GM12878 (cell line): ENCODE results near the gene FMNL3. TPM values are rescaled to one million over a fixed set of nuclear protein-coding genes. Genes with fewer than 3 reads are reported as not detected.
A peak's percentile ranks its signal among the peaks of the same experiment; 100 is the strongest.

ENCODE experiments used
- ATAC-seq: fragments of 200-7000 bp; cut with Tn5 transposase; 3 replicates; pipeline ENCODE4 v1.9.1; 2020; ENCODE audit warnings: mild to moderate bottlenecking, moderate library complexity
- BruUV-seq: library from RNA; stranded (reverse); fragments of 400-500 nt; replicated peaks from 2 replicates; lab custom pipeline; 2021; lab: Mats Ljungman, UMichigan
- CTCF ChIA-PET: fragments of 300-600 bp; sonication (Branson Sonifier 250); formaldehyde crosslinking; extraction: SDS; loops from one replicate; lab custom pipeline; 2021; ENCODE audit warnings: inconsistent platforms; lab: Yijun Ruan, JAX
- POLR2A ChIA-PET: fragments of 350-600 bp; formaldehyde crosslinking; extraction: SDS; loops from one replicate; lab custom pipeline; 2021; ENCODE audit warnings: inconsistent platforms; lab: Charles Lee
- RAD21 ChIA-PET: fragments of 300-600 bp; sonication (Branson Sonifier 250); formaldehyde crosslinking; loops from one replicate; lab custom pipeline; 2023; ENCODE audit warnings: antibody characterized with exemption; ENCODE audit not compliant: unreplicated experiment; lab: Charles Lee
- SMC1A ChIA-PET: fragments of 300-600 bp; sonication (Branson Sonifier 250); formaldehyde crosslinking; loops from one replicate; lab custom pipeline; 2023; ENCODE audit not compliant: unreplicated experiment, uncharacterized antibody; lab: Charles Lee
- DNase-seq: peaks from one replicate; pipeline ENCODE4 v3.0.0-alpha.2; 2011; ENCODE audit warnings: low read depth, low spot score
- FAIRE-seq: peaks from 3 replicates; lab custom pipeline; 2011; peaks lifted over from hg19 to GRCh38; lab: Jason Lieb, UNC
- H2AFZ ChIP-seq: 2 replicates; pipeline ENCODE4 v1.6.0; 2011; ENCODE audit warnings: low read depth, low read length, control low read depth; ENCODE audit not compliant: control insufficient read depth
- H3K27ac ChIP-seq: 2 replicates; pipeline ENCODE4 v1.5.1; 2011; ENCODE audit warnings: control low read depth; ENCODE audit not compliant: control insufficient read depth, insufficient read depth
- H3K27me3 ChIP-seq, 2 experiments: replicated peaks in 1 of 2; 2 replicates each; pipeline versions ENCODE4 v1.6.0 to v1.6.1; 2011; ENCODE audit warnings: low read length in 1 of 2; ENCODE audit not compliant: control insufficient read depth in 2 of 2, insufficient read depth in 2 of 2
- H3K36me3 ChIP-seq, 2 experiments: 2 replicates each; pipeline ENCODE4 v1.5.1; 2011; ENCODE audit warnings: low read length in 1 of 2; ENCODE audit not compliant: control insufficient read depth in 2 of 2, insufficient read depth in 2 of 2
- H3K4me1 ChIP-seq: 2 replicates; pipeline ENCODE4 v1.6.1; 2011; ENCODE audit warnings: mild to moderate bottlenecking, low read length, moderate library complexity, mixed read lengths; ENCODE audit not compliant: control insufficient read depth, insufficient read depth
- H3K4me2 ChIP-seq: 2 replicates; pipeline ENCODE4 v1.6.0; 2011; ENCODE audit warnings: control low read depth; ENCODE audit not compliant: control insufficient read depth, insufficient read depth
- H3K4me3 ChIP-seq: fragments of 200-600 bp; sonication (generic); 2 replicates; pipeline ENCODE4 v1.5.1; 2016
- H3K79me2 ChIP-seq: 2 replicates; pipeline ENCODE4 v1.6.0; 2011; ENCODE audit warnings: low read length; ENCODE audit not compliant: control insufficient read depth, insufficient read depth
- H3K9ac ChIP-seq: 2 replicates; pipeline ENCODE4 v1.8.0; 2011; ENCODE audit warnings: low read length, control low read depth, mixed read lengths; ENCODE audit not compliant: control insufficient read depth, insufficient read depth
- H3K9me3 ChIP-seq: replicated peaks from 3 replicates; pipeline ENCODE4 v1.5.1; 2011; ENCODE audit warnings: mild to moderate bottlenecking, low read length; ENCODE audit not compliant: control insufficient read depth, insufficient read depth
- H4K20me1 ChIP-seq: 2 replicates; pipeline ENCODE4 v1.6.0; 2011; ENCODE audit not compliant: control insufficient read depth, insufficient read depth
- ATF3 ChIP-seq: IDR thresholded peaks from 2 replicates; pipeline ENCODE4 v1.6.1; 2011; ENCODE audit warnings: low read depth, mild to moderate bottlenecking, low read length, moderate library complexity, borderline replicate concordance; ENCODE audit errors: extremely low read depth
- ATF7 ChIP-seq: fragments of 450-650 bp; IDR thresholded peaks from 2 replicates; pipeline ENCODE4 v1.6.1; 2016; ENCODE audit warnings: low read depth, mild to moderate bottlenecking
- CREM ChIP-seq: IDR thresholded peaks from 2 replicates; pipeline ENCODE4 v1.6.1; 2014; ENCODE audit warnings: antibody characterized with exemption, low read depth
- EP300 ChIP-seq, 2 experiments: fragments of 150-350 bp in 1 of 2; IDR thresholded peaks; 2 replicates each; pipeline ENCODE4 v1.6.1; 2011 to 2012; ENCODE audit warnings: low read depth in 2 of 2, low read length in 2 of 2, borderline replicate concordance in 1 of 2, improper control_type of control experiment in 1 of 2, inconsistent platforms in 1 of 2; ENCODE audit not compliant: control insufficient read depth in 1 of 2
- FOXK2 ChIP-seq: fragments of 450-650 bp; IDR thresholded peaks from 2 replicates; pipeline ENCODE4 v1.6.1; 2017; ENCODE audit warnings: mild to moderate bottlenecking, moderate library complexity
- FOXM1 ChIP-seq: IDR thresholded peaks from 2 replicates; pipeline ENCODE4 v1.6.1; 2012; ENCODE audit warnings: low read depth, mild to moderate bottlenecking, inconsistent platforms, low read length, moderate library complexity
- GATAD2B ChIP-seq: fragments of 450-650 bp; conservative IDR thresholded peaks from 2 replicates; pipeline ENCODE4 v1.6.1; 2017; ENCODE audit warnings: low read depth, mild to moderate bottlenecking, moderate library complexity
- HCFC1 ChIP-seq: fragments of 150-350 bp; IDR thresholded peaks from 2 replicates; pipeline ENCODE4 v1.6.1; 2014; ENCODE audit warnings: low read length
- IKZF2 ChIP-seq, 2 experiments: fragments of 450-650 bp; IDR thresholded peaks; 2 replicates each; pipeline ENCODE4 v1.6.1; 2017; ENCODE audit warnings: mild to moderate bottlenecking in 2 of 2, moderate library complexity in 2 of 2
- NFIC ChIP-seq: IDR thresholded peaks from 2 replicates; pipeline ENCODE4 v1.6.1; 2012; ENCODE audit warnings: low read depth, mild to moderate bottlenecking, inconsistent platforms, low read length, moderate library complexity
- POLR2A ChIP-seq: IDR thresholded peaks from 2 replicates; pipeline ENCODE4 v1.6.1; 2011; ENCODE audit warnings: low read depth, mild to moderate bottlenecking, low read length
- POLR2AphosphoS2 ChIP-seq: IDR thresholded peaks from 2 replicates; pipeline ENCODE4 v1.6.1; 2011; ENCODE audit warnings: low read depth, mild to moderate bottlenecking, low read length, improper control_type of control experiment, moderate library complexity
- RAD21 ChIP-seq: IDR thresholded peaks from 2 replicates; pipeline ENCODE4 v1.6.1; 2011; ENCODE audit warnings: mild to moderate bottlenecking, low read depth, low read length, moderate library complexity; ENCODE audit not compliant: insufficient read depth
- SMC3 ChIP-seq: IDR thresholded peaks from 2 replicates; pipeline ENCODE4 v1.6.1; 2011; ENCODE audit warnings: low read length, improper control_type of control experiment, borderline replicate concordance
- YY1 ChIP-seq: IDR thresholded peaks from 2 replicates; pipeline ENCODE4 v1.6.1; 2011; ENCODE audit warnings: low read depth, mild to moderate bottlenecking, low read length
- ZNF217 ChIP-seq: fragments of 450-650 bp; IDR thresholded peaks from 2 replicates; pipeline ENCODE4 v1.6.1; 2017; ENCODE audit warnings: antibody characterized with exemption, mild to moderate bottlenecking
- ZZZ3 ChIP-seq: IDR thresholded peaks from 2 replicates; pipeline ENCODE4 v1.6.1; 2011; ENCODE audit warnings: low read depth; ENCODE audit not compliant: control insufficient read depth, insufficient read length
- in situ Hi-C: fragments of 300-500 bp; cut with MboI; formaldehyde crosslinking; loops from 9 replicates; pipeline ENCODE4 v1.14.3; 2018; ENCODE audit warnings: mixed read lengths
- intact Hi-C: fragments of 100-400 bp; cut with micrococcal nuclease; formaldehyde crosslinking; loops from one replicate; pipeline ENCODE4 v1.14.2; 2022; ENCODE audit not compliant: unreplicated experiment
- polyA plus RNA-seq, 11 experiments: library from polyadenylated mRNA; depleted of rRNA in 4 of 11; unstranded in 6 of 11; stranded (reverse) in 5 of 11; fragments of >200 nt; fragmentation: Nextera tagmentation in 4 of 11; fragmentation: Illumina TruSeq in 1 of 11; extraction: Ambion mirVana in 4 of 11; extraction: Trizol in 1 of 11; gene quantifications; 1 replicate in 1 of 11; 2 replicates in 10 of 11; pipeline versions ENCODE4 v1.2.1 to v1.2.3, GENCODE V29; 2011 to 2016; ENCODE audit warnings: inconsistent platforms in 2 of 11, missing spikeins in 2 of 11, low read depth in 1 of 11
- total RNA-seq, 4 experiments: library from RNA; depleted of rRNA in 3 of 4; stranded (reverse); fragments of >200 nt in 3 of 4; fragmentation: Illumina TruSeq in 1 of 4; extraction: Trizol in 1 of 4; gene quantifications; 2 replicates each; pipeline versions ENCODE4 v1.2.1 to v1.2.3, GENCODE V29; 2013 to 2021
- TF ChIP-seq, protein P1 (sequence below): fragments of 450-650 bp; IDR thresholded peaks from 2 replicates; pipeline ENCODE4 v1.6.1; 2017; ENCODE audit warnings: mild to moderate bottlenecking
- TF ChIP-seq, protein P2 (sequence below): fragments of 450-650 bp; formaldehyde crosslinking; IDR thresholded peaks from 2 replicates; pipeline ENCODE4 v1.5.0; 2022; ENCODE audit warnings: mild to moderate bottlenecking, missing genetic modification characterization

Gene FMNL3
- total and polyA plus RNA-seq, 10 of the 15 experiments (the other 5 are each of a cell fraction or from before 2014, with no cell fraction given) = 3.0 to 64.9 (median 30.9) TPM

- H4K20me1 ChIP-seq = no peaks in the 10 kb centered on the region
- BruUV-seq = no TSS peak
- no peaks in the 10 kb centered on the region for H3K9me3 ChIP-seq
- no peak overlapping the region for H2AFZ ChIP-seq
- H3K27me3 ChIP-seq = no peaks in the 10 kb centered on the region
- H3K4me3 ChIP-seq = peak overlapping the region; percentile 21
- H3K79me2 ChIP-seq = peaks cover 93% of the 10 kb centered on the region
- DNase-seq (no peak), FAIRE-seq (no peak), ATAC-seq (no peak)
- ChIA-PET CTCF (interaction anchor here (0.5 to 17.7 kb wide), 16 partner anchors 13 to 706 kb away, joined by 3 to 486 read pairs (median 4); partner anchors contain the start of gene TMBIM6), RAD21 (interaction anchor here (1.1 to 9.7 kb wide), 15 partner anchors 7 to 192 kb away, joined by 3 to 167 read pairs (median 27); partner anchors contain the start of gene TMBIM6), POLR2A (interaction anchor here (0.5 to 7.2 kb wide), 18 partner anchors 13 to 962 kb away, joined by 3 to 166 read pairs (median 16); partner anchors contain the start of genes NCKAP5L, PRPF40B, SPATS2 and TMBIM6), SMC1A (interaction anchor here (0.7 to 13.8 kb wide), 19 partner anchors 8 to 137 kb away, joined by 3 to 191 read pairs (median 9); partner anchors contain the start of genes PRPF40B and TMBIM6)
- peaks cover 49% of the 10 kb centered on the region for H3K4me1 ChIP-seq
- H3K36me3 ChIP-seq = no peaks in the 10 kb centered on the region
- H3K4me2 ChIP-seq = peak overlapping the region; percentile 93
- in situ Hi-C loops (no loop called here), intact Hi-C loops (no loop called here)
- peak overlapping the region; percentile 82 for H3K27ac ChIP-seq
- H3K9ac ChIP-seq = peak overlapping the region; percentile 88
- TF ChIP-seq SMC3 (no peak), ZNF217 (no peak), IKZF2 (IDR thresholded peaks at IDR 0.05) (peak; percentile 16 to 46; a peak in 3 of 4 replicates), CREM (no peak), ATF3 (no peak), ATF7 (no peak), POLR2A (no peak), FOXM1 (no peak), RAD21 (no peak), YY1 (no peak), FOXK2 (no peak), NFIC (no peak), EP300 (IDR thresholded peaks at IDR 0.05; ENCODE audit: borderline replicate concordance in 1 of 2, control insufficient read depth in 1 of 2, low read depth in 2 of 2, low read length in 2 of 2) (no peak), HCFC1 (no peak), ZZZ3 (no peak), POLR2AphosphoS2 (no peak), GATAD2B (0 out of 2 replicates have a peak, but pooled peaks have one; percentile 46)
- TF ChIP-seq, protein P1, sequence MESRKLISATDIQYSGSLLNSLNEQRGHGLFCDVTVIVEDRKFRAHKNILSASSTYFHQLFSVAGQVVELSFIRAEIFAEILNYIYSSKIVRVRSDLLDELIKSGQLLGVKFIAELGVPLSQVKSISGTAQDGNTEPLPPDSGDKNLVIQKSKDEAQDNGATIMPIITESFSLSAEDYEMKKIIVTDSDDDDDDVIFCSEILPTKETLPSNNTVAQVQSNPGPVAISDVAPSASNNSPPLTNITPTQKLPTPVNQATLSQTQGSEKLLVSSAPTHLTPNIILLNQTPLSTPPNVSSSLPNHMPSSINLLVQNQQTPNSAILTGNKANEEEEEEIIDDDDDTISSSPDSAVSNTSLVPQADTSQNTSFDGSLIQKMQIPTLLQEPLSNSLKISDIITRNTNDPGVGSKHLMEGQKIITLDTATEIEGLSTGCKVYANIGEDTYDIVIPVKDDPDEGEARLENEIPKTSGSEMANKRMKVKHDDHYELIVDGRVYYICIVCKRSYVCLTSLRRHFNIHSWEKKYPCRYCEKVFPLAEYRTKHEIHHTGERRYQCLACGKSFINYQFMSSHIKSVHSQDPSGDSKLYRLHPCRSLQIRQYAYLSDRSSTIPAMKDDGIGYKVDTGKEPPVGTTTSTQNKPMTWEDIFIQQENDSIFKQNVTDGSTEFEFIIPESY = no peak
- TF ChIP-seq, protein P2, sequence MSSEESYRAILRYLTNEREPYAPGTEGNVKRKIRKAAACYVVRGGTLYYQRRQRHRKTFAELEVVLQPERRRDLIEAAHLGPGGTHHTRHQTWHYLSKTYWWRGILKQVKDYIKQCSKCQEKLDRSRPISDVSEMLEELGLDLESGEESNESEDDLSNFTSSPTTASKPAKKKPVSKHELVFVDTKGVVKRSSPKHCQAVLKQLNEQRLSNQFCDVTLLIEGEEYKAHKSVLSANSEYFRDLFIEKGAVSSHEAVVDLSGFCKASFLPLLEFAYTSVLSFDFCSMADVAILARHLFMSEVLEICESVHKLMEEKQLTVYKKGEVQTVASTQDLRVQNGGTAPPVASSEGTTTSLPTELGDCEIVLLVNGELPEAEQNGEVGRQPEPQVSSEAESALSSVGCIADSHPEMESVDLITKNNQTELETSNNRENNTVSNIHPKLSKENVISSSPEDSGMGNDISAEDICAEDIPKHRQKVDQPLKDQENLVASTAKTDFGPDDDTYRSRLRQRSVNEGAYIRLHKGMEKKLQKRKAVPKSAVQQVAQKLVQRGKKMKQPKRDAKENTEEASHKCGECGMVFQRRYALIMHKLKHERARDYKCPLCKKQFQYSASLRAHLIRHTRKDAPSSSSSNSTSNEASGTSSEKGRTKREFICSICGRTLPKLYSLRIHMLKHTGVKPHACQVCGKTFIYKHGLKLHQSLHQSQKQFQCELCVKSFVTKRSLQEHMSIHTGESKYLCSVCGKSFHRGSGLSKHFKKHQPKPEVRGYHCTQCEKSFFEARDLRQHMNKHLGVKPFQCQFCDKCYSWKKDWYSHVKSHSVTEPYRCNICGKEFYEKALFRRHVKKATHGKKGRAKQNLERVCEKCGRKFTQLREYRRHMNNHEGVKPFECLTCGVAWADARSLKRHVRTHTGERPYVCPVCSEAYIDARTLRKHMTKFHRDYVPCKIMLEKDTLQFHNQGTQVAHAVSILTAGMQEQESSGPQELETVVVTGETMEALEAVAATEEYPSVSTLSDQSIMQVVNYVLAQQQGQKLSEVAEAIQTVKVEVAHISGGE (CRISPR knock-in tag) = no peak
Observed at GRCh38 chr12:49702676-49703215, 4.5 kb downstream of the FMNL3 start.
